HG03175 (cell line): Measurements from ENCODE around the gene UBA5.
"Not testable (repeated sequence)": the region's sequence is repeated elsewhere in the genome, so short reads cannot be mapped to it uniquely, and the experiment has no call there.

ENCODE experiments used
- ATAC-seq: cut with Tn5 transposase; IDR thresholded peaks from one replicate; pipeline ENCODE4 v1.9.1; 2021; ENCODE audit warnings: mild to moderate bottlenecking, moderate library complexity; ENCODE audit not compliant: unreplicated experiment

Gene UBA5

DNA sequence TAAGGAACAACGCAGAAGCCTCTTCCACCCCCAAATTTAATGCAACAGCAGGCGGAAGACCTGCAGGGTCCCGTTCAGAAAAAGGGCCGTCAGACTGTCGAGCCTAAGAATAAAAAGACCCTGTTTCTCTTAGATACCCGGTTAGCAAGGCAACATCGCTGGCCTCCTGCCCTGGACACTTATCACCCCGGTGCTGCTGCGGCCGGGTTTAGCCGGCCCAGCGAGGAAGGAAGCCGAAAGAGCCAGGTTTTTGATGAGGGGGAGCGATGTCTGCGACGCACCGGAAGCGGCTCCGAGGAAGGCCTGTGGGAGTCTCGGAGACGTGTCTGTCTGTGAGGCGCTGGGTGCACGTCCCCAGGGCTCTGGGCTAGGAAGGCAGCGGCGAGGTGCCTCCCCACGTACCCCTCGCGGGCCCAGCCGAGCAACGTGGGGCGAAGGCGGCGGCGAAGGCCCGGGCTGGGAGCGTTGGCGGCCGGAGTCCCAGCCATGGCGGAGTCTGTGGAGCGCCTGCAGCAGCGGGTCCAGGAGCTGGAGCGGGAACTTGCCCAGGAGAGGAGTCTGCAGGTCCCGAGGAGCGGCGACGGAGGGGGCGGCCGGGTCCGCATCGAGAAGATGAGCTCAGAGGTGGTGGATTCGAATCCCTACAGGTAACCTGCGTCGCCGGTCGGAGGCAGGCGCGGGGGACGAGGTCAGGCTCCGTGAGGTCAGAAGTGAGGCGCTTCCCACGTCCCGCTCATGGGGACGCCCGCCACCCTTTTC, at the start of gene UBA5:
Gene UBA5, plus strand, starts transcription at position 278 of the 759 bp plus-strand sequence. Its CDS starts 209 bp downstream, at position 487.
- ATAC-seq: peak; percentile 73

DNA sequence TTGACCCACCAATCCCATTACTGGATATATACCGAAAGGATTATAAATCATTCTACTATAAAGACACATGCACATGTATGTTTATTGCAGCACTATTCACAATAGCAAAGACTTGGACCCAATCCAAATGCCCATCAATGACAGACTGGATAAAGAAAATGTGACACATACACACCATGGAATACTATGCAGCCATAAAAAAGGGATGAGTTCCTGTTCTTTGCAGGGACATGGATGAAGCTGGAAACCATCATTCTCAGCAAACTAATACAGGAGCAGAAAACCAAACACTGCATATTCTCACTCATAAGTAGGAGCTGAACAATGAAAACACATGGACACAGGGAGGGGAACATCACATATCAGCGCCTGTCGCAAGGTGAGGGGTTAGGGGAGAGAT, 44.8 kb upstream of the UBA5 start:
- not testable (repeated sequence) for ATAC-seq

DNA sequence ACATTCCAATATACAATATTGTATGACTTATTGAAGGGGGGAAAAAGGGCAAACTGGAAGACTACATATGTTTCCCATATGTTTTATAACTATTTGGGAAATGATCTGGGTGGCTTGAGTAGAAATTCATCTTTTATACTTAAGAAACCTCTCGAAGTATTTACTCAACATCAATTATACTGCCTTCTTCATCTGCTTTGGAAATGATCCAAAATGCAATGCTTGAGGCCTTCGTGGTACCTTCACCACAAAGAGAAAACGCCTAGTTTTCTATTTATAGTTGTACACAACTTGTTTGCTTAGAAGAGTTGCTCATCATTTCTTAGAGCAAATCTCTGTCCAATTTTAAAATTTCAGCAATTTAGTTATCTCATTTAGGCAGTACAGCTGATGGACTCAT, 44.2 kb upstream of the UBA5 start:
- no peak for ATAC-seq

DNA sequence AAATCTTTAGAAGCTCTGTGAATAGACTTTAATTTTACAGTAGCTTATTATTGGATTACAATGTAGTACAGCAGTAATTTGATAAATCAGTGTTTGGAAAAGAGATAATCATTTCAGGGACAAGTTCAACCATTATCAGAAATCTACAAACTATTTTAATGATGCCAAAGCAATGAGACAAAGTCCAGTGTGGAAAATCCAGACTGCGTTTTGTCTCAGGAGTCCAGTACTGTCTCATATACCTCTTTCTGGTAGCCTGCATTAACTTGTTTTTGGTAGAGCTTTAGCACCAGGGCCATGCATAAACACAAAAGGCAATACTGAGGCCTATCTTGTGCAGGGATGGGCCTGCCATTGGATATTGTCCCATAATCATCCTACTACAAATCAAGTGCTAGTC, 43.3 kb upstream of the UBA5 start:
- ATAC-seq: no peak

DNA sequence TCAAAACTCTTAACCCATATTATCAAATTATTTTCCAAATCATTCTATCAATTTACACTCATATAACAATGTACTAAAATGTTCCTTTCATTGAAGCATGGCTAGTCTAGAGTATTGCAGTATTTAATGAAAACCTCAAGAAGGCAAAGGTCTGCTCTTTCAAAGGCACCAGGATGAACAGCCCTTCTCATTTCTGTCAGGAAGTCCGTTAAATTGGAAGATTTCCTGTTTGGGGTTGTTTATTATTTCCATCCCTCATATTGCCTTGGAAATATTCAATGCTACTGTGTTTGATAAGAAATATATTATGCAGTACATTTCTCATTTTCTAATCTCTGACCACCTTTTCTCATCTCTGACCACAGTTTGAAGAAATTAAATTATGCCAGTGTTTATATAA, 38.0 kb upstream of the UBA5 start:
- ATAC-seq: no peak

DNA sequence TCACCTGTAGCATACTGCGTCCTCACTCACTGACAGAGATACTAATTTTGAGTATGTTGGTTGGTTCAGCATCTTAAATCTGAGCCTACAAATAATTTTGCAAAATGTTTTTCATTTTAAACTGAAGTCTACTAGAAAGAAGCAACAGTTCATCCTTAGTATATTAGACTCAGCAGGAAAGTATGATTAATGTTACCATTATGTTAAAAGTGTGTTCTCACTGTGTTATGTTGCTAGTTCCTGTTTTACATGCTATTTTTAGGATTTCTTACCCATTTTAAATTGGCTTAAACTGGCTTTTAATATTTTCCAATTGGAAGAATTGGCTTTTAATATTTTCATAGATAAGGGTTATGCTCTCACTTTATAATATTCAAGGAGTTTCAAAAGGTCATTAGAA, 37.4 kb upstream of the UBA5 start:
- no peak for ATAC-seq

DNA sequence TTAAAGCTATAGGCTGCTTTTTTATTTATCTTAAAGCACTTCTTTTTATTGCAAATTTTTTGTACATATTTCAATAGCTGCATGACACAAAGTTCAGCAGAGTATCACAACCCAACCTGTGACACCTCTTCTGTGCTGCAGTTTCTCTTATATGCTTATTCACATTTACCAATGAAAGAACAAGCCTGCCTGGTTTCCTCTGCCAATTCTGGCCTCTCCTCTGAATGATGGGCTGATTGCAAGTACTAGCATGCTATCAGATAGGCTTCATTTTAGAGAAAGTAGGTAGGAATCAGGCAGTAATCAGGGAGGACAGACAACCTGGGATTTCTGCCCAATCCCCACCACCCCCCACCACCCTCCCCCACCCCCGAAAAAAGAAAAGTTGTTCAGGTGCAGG, 36.5 kb upstream of the UBA5 start:
- ATAC-seq: no peak

DNA sequence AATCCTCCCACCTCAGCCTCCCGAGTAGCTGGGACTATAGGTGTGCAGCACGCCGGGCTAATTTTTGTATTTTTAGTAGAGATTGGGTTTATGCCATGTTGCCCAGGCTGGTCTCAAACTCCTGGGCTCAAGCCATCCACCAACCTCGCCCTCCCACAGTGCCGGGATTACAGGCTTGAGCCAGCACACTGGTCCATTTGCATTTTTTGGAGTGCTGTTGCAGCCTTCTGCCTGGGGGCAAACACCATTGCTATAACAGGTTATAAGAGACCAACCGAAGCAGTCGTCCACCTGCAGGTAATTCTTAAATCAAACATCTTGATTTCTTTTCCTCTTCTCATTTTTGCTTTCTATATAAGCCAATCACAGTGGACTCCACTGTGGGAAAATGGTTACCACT, 35.3 kb upstream of the UBA5 start:
- ATAC-seq: no peak

DNA sequence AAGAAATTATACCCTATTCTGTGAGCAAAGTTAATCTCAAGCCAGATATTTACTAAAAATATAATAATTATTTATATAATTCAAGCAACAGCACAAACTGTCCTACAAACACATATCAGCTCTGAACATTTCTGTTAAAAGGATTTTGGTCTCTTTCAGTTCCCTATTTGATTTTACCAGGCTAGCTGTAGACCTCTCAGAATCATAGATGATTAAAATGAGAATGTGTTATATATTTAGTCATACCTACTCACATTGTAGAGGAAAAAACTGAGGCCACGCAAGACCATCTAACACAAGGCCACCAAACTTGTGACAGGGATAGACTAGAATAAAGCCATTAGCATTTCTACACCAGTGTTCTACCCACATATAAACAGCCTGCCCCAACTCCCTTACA, 34.5 kb upstream of the UBA5 start:
- peak; percentile 93 for ATAC-seq

DNA sequence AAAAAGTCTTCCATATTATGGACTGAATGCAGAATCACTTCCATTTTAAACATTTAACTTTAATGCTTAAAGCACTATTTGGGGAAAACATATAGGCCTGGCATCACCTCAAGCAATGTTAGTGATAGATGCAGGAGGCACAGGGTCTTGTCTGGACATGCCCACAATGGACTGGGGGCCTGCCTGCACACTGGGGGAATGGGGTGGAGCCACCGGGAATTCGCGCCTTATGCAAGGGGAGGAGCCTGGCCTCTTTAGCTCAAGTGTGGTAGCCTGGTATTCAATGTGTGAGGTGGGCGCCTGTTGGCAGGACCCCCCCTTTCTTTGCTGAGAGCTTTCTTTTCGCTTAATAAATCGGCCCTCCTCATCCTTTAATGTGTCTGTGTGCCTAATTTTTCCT, 33.2 kb upstream of the UBA5 start:
- no peak for ATAC-seq

DNA sequence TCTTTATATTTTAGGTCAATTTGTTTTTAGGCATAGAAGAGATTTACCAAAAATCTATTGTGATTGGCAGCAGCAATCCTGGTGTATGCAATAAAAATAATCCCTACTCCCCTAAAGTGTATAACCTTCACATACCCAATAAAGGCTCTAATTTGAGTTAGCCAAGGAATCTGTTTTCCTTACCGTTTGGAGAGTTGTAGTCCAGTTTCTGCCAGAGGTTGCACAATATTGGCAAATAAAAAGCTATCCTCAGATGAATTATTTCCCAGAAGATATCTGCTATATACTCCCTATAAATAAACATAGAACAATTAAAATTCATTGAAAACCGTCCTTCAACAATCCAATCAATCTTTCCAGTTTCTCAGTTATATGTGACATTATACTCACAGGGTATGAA, 32.0 kb upstream of the UBA5 start:
- no peak for ATAC-seq

DNA sequence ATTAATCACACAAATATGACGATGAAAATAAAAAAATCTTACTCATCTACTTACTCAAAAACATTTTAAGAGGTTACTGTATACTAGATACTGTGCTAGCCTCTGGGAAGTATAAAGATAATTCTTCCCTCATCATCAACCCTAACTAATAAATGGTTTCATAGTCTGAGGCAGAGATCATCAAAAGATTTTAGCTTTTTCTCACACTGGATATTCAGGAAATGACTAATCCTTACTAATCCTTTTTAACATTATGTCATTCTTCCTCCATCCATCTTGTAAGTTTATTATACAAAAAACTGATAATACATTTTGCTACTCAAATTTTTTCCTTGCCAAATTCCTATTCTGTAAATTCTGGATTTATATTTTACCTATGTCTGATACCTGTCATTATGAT, 30.2 kb upstream of the UBA5 start:
- ATAC-seq: no peak

DNA sequence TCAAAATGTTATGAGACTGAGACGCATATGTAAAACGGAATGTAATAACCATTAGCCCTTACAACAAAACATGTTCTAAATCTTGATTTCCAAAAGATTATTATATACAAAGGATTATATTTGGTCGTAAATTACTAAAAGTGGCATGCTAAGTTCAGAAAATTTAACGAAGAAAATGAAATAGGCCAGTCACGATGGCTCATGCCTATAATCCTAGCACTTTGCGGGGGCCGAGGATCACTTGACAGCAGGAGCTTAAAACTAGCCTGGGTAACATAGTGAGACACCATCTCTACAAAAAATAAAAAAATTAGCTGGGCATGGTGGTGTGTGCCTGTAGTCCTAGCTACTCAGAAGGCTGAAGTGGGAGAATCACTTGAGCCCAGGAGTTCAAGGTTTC, 29.5 kb upstream of the UBA5 start:
- ATAC-seq: no peak

DNA sequence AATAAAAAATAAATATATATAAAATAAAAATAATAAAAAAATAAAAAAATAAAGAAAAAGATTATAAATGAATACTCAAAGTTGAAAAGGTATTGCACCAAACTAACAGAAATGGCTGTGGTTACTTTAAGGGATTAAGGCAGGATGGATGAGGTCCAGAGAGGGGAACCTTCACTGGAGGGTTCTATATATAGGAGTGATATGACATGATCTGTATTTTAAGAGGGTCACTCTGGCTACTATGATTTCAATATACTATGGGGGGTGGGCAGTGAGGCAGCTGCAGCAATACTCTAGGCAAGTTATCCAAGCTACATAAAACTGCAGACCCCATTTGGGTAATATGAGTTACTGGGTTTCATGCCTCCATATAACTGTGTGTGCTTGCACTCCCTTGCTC, 25.1 kb upstream of the UBA5 start:
- ATAC-seq: no peak

DNA sequence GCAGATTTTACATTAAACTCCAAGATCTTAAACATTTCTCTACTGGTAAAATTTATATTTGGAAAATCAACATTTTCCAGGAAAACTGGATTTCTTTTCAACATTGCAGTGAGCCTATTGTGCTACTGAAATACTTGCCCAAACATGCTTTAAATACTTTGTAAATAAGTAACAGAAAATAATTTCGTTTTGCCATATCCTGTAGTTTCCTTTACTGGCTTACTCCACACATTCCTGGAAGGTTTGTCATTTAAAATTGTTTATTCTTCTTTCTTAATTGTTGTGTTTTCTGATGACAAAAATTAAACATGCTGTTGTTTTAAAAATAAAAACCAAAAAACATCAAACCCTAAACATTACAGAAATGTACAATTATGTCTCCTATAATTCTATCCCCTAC, 22.5 kb upstream of the UBA5 start:
- no peak for ATAC-seq

DNA sequence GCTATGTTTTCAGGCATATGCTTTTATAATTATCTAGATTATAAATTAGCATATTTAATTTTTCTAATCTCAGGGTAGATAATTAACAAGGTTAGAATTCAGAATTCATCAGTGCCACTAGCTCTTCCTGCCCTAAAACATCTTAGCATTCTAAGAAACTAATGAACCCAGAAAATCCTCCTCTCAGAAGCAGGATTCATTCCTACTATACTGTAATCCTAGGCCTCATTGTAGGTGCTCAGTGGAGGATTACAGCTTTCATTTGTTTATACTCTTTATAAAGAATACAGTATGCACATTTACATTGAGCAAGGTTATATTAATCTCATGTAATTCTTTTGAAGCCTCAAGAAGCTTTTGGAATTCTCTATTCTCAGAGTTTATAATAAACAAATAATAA, 21.4 kb upstream of the UBA5 start:
- ATAC-seq: no peak

DNA sequence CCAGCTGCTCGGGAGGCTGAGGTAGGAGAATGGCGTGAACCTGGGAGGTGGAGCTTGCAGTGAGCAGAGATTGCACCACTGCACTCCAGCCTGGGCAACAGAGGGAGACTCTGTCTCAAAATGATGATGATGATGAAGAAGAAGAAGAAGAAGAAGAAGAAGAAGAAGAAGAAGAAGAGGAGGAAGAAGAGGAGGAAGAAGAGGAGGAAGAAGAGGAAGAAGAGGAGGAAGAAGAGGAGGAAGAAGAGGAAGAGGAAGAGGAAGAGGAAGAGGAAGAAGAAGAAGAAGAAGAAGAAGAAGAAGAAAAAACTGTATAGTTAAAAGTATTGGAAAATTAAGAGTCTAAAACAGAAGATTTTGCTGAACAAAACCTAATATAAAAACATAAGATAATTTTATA, 18.7 kb upstream of the UBA5 start:
- ATAC-seq: not testable (repeated sequence)

DNA sequence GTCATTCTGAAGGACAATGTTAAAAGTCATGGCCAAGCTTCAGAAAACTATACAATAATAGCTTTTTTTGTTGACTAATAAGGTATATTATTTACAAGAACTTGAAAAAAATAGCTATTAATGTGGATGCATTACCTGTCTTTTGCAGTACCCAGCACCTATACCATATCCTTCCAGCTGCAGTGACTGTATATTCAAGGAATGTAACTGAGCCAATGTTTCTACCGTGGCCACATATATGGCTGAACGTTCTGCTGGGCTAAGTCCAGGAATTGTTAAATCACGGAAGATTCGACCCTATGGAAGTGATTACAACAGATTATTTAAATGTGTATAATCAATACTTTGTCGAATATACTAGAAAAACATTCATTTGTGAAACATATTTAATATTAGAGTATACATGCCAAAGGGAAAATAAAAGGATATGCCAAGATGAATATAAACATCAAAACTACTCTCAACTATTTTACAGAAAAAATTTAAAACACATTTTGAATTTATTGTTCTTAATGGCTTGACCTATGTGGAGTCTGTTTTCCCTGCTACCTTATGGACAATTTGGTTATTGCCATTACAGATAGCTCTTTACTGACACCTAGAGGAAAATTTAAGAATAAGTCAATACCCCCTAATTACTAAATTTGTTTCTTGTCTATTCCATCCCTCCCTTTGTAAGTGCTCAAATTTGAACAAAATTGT, 18.1 kb upstream of the UBA5 start:
- ATAC-seq: no peak

DNA sequence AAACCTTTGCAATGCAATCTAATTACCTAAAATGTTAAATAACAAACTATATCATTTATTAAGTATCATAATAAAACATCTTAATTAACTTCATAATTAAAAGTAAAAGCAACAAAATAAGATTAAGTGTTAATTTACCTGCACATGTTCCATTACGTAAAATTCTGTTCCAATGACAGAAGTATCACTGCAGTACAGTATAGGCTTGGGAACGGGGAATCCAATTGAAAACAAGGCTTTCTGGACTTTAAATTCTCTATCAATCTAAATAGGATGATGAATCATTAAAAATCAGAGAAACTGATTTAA, 17.6 kb upstream of the UBA5 start:
- ATAC-seq: no peak

DNA sequence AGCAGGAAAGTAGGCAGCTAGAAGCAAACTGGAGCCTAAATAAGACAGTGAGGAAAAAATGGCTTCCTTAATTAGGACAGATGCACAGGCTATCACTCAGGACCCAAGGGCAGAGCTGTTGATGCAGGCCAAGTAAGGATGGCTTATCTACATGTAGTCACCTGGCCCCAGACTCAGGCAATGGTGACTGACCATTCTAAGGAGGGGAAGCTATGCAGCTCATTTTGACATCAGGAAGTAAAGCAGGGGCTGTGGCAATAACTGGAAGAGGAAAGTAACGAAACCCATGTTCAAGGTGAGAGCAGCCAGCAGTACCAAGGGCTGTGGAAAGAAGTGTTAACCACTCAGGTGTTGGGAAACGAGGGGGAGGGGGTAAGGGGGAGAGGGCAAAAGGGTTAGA, 16.8 kb upstream of the UBA5 start:
- no peak for ATAC-seq

DNA sequence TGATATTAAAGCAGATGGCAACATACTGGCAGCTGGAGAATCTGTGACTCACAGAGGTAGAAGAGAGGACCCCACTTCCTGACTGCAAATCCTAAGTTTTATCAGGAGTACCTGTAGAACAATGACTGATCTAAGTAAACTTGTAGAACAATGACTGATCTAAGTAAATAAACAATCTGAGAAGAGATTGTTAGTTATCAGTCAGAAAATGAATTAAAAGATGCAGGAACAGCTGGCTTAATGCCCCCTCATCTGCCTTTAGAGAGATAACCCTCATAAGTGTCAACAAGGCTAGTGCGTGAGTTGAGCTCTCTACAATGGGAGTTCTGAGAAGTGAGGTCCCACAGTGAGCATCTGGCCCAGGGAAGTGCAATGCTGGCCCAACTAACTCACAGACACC, 15.1 kb upstream of the UBA5 start:
- ATAC-seq: no peak

DNA sequence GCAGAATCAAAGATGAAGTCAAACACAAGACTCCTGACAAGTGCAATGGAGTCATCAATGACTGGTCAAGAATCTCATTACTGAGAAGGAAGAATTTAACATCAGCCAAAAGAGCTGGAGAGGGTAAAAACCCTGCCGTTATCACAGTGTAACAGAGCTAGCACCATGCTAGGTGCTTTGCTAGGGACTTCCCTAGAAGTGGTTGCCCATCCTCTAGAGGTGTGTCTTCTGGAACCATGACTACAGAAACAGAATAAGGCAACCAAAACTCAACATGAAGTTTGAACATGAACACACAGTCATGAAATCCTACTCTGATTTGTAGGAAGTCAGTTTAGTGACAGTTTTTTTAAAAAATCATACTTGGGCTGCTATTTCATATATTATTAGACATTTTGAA, 10.0 kb upstream of the UBA5 start:
- ATAC-seq: no peak
